ENCODE data around the gene SLC24A1. TPM values are rescaled to one million over a fixed set of nuclear protein-coding genes. Genes with fewer than 3 reads are reported as not detected.

SLC24A1 gene
- total and polyA plus RNA-seq, 2 of the 4 experiments (the other 2 are of a cell fraction) = 3.6 to 4.9 TPM

DNA sequence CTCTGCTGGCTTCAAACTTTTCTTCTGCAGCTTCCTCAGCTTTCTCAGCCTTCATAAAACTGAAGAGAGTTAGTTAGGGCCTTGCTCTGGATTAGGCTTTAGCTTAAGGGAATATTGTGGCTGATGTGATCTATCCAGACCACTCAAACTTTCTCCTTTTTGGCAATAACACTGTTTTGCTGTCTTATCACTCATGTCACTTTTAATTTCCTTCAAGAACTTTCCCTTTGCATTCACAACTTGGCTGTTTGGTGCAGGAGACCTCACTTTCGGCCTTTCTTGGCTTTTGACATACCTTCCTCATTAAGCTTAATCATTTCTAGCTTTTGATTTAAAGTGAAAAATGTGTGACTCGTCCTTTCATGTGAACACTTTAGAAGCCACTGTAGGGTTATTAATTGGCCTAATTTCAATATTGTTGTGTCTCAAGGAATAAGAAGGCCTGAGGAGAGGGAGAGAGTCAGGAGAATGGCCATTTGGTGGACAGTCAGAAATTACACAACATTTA lies 60.7 kb downstream of the SLC24A1 start:
- no peaks in the 10 kb centered on the region for H3K36me3 ChIP-seq (ENCODE audit: control insufficient read depth, insufficient read depth, low read length)
- H3K4ac ChIP-seq (ENCODE audit: low read depth, low read length) = no peak overlapping the region
- ChIA-PET CTCF (no interaction called here), POLR2A (ENCODE audit: unreplicated experiment) (interaction anchor here (0.6 kb wide), 1 partner anchor 68 kb away, joined by 3 read pairs; no protein-coding TSS in a partner anchor)
- no peak overlapping the region for H4K5ac ChIP-seq (ENCODE audit: low read depth, low read length)
- BruUV-seq (replicated peaks) = no TSS peak
- H3K27me3 ChIP-seq (ENCODE audit: control insufficient read depth, insufficient read depth, low read length) = no peaks in the 10 kb centered on the region
- H2AFZ ChIP-seq (replicated peaks; ENCODE audit: low read length, poor library complexity) = no peak overlapping the region
- H3K14ac ChIP-seq (replicated peaks; ENCODE audit: low read depth, low read length) = no peak overlapping the region
- ATAC-seq (ENCODE audit: low read depth) (no peak), DNase-seq (no peak)
- in situ Hi-C loops (cut with MboI; ENCODE audit: low sequenced_read_pairs) = no loop called here
- no peak overlapping the region for H2AK9ac ChIP-seq (replicated peaks; ENCODE audit: low read depth, low read length, poor library complexity)
- no peak overlapping the region for H3K9ac ChIP-seq (ENCODE audit: low read depth, low read length)
- H3K9me1 ChIP-seq (ENCODE audit: insufficient read depth, low read length) = no peaks in the 10 kb centered on the region
- intact Hi-C loops (cut with micrococcal nuclease) = no loop called here
- H3K4me2 ChIP-seq (ENCODE audit: low read depth, low read length) = no peak overlapping the region
- H3K23ac ChIP-seq (ENCODE audit: low read depth, low read length) = no peak overlapping the region
- no peak overlapping the region for H3K27ac ChIP-seq (ENCODE audit: insufficient read depth, low read length)
- no peaks in the 10 kb centered on the region for H3K9me3 ChIP-seq (ENCODE audit: control insufficient read depth, insufficient read depth, low read length)
- H2BK120ac ChIP-seq (ENCODE audit: low read depth, low read length) = no peak overlapping the region
- no peaks in the 10 kb centered on the region for H3K4me1 ChIP-seq (ENCODE audit: control insufficient read depth, insufficient read depth, low read length)
- H3K56ac ChIP-seq (ENCODE audit: extremely low read depth, insufficient read depth, low read length) = no peak overlapping the region
- no CpG with 5 or more reads among the region's 2 CpGs for WGBS, 2 experiments (ENCODE audit: extremely low coverage in 2 of 2, insufficient read length in 1 of 2)
- no peak overlapping the region for H3K18ac ChIP-seq (ENCODE audit: low read depth, low read length)
- no peaks in the 10 kb centered on the region for H3K79me1 ChIP-seq (ENCODE audit: low read depth in 1 of 2, low read length in 2 of 2)
- H3K4me3 ChIP-seq (ENCODE audit: insufficient read depth, low read depth, low read length) = no peak overlapping the region
- dilution Hi-C loops (cut with HindIII; ENCODE audit: low sequenced_read_pairs, unreplicated experiment) = no loop called here
- TF ChIP-seq BHLHE40 (IDR thresholded peaks at IDR 0.05; ENCODE audit: low read depth, low read length) (no peak), CEBPB (IDR thresholded peaks at IDR 0.05; ENCODE audit: low read depth, low read length) (no peak), RAD21 (IDR thresholded peaks at IDR 0.05; ENCODE audit: low read length) (no peak), RCOR1 (IDR thresholded peaks at IDR 0.05; ENCODE audit: insufficient replicate concordance, low read length) (no peak), ELK1 (IDR thresholded peaks at IDR 0.05; ENCODE audit: borderline replicate concordance, low read depth, low read length) (no peak), FOS (IDR thresholded peaks at IDR 0.05; ENCODE audit: low read depth, low read length) (no peak), CTCF (conservative IDR thresholded peaks at IDR 0.05; ENCODE audit: low read depth, low read length) (no peak), POLR2A (IDR thresholded peaks at IDR 0.05; ENCODE audit: low read depth, low read length) (no peak), CHD1 (IDR thresholded peaks at IDR 0.05; ENCODE audit: low read depth, low read length) (no peak), NFE2L2 (IDR thresholded peaks at IDR 0.05; ENCODE audit: low read depth, low read length) (no peak)
- TF ChIP-seq, protein P1, sequence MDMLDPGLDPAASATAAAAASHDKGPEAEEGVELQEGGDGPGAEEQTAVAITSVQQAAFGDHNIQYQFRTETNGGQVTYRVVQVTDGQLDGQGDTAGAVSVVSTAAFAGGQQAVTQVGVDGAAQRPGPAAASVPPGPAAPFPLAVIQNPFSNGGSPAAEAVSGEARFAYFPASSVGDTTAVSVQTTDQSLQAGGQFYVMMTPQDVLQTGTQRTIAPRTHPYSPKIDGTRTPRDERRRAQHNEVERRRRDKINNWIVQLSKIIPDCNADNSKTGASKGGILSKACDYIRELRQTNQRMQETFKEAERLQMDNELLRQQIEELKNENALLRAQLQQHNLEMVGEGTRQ (IDR thresholded peaks at IDR 0.05; ENCODE audit: low read depth, low read length) = no peak
- H2BK20ac ChIP-seq (ENCODE audit: low read depth, low read length) = no peak overlapping the region
- no peak overlapping the region for H4K8ac ChIP-seq (ENCODE audit: low read depth in 2 of 2, low read length in 2 of 2)
- H4K20me1 ChIP-seq (ENCODE audit: insufficient read depth, low read length) = no peaks in the 10 kb centered on the region
- no peak overlapping the region for H2BK15ac ChIP-seq (ENCODE audit: low read depth, low read length)
- H2AK5ac ChIP-seq (ENCODE audit: low read depth, low read length) = no peak overlapping the region
- H2BK5ac ChIP-seq (ENCODE audit: low read depth, low read length, poor library complexity, severe bottlenecking) = no peak overlapping the region
- no peak overlapping the region for H4K91ac ChIP-seq (ENCODE audit: insufficient read depth, low read depth, low read length)
